GM21367 (cell line): ENCODE results near the gene NDUFS5.
"Not testable (repeated sequence)": the region's sequence is repeated elsewhere in the genome, so short reads cannot be mapped to it uniquely, and the experiment has no call there.

Source experiments
- ATAC-seq: cut with Tn5 transposase; IDR thresholded peaks from one replicate; pipeline ENCODE4 v1.9.1; 2021; ENCODE audit not compliant: unreplicated experiment

Gene NDUFS5

GRCh38 chr1:39014956-39015355 lies 11.2 kb upstream of the NDUFS5 start:
- ATAC-seq: not testable (repeated sequence)

- ATAC-seq: no peak
These were observed 9.5 kb upstream of the NDUFS5 start for GRCh38 chr1:39016604-39017171.

- ATAC-seq: no peak
These were observed 8.9 kb upstream of the NDUFS5 start for GRCh38 chr1:39017266-39017665.

- ATAC-seq: not testable (repeated sequence)
These were observed 5.7 kb upstream of the NDUFS5 start for GRCh38 chr1:39020494-39020893.

GRCh38 chr1:39021426-39021825 lies 4.7 kb upstream of the NDUFS5 start:
- no peak for ATAC-seq

GRCh38 chr1:39023140-39023539 lies 3.0 kb upstream of the NDUFS5 start:
- ATAC-seq: no peak

GRCh38 chr1:39026866-39027507 lies 837 bp downstream of the NDUFS5 start:
- ATAC-seq: no peak

GRCh38 chr1:39034114-39034654 lies 8.0 kb downstream of the NDUFS5 start:
- ATAC-seq: no peak

- ATAC-seq: no peak
These were observed 10.5 kb downstream of the NDUFS5 start for GRCh38 chr1:39036678-39037077.

- ATAC-seq: no peak
These were observed 17.4 kb downstream of the NDUFS5 start for GRCh38 chr1:39043513-39043912.

- no peak for ATAC-seq
These were observed 18.6 kb downstream of the NDUFS5 start for GRCh38 chr1:39044762-39045161.

- no peak for ATAC-seq
These were observed 19.1 kb downstream of the NDUFS5 start for GRCh38 chr1:39045231-39045630.

- no peak for ATAC-seq
These were observed 20.6 kb downstream of the NDUFS5 start for GRCh38 chr1:39046613-39047210.

GRCh38 chr1:39047374-39048229 lies 21.5 kb downstream of the NDUFS5 start:
- no peak for ATAC-seq

GRCh38 chr1:39048745-39049370 lies 22.7 kb downstream of the NDUFS5 start:
- ATAC-seq: no peak

- ATAC-seq: no peak
These were observed 23.9 kb downstream of the NDUFS5 start for GRCh38 chr1:39050001-39050400.

- ATAC-seq: not testable (repeated sequence)
These were observed 25.2 kb downstream of the NDUFS5 start for GRCh38 chr1:39051193-39051850.

GRCh38 chr1:39051956-39052355 lies 25.8 kb downstream of the NDUFS5 start:
- ATAC-seq: no peak

GRCh38 chr1:39055213-39055710 lies 29.1 kb downstream of the NDUFS5 start:
- ATAC-seq: not testable (repeated sequence)

GRCh38 chr1:39061516-39061915 lies 35.4 kb downstream of the NDUFS5 start:
- ATAC-seq: not testable (repeated sequence)
